GM18873 (cell line): ENCODE results near the gene RPL35A.

Source experiments
- ATAC-seq: cut with Tn5 transposase; IDR thresholded peaks from one replicate; pipeline ENCODE4 v1.9.1; 2021; ENCODE audit warnings: mild to moderate bottlenecking, moderate library complexity, moderate number of reproducible peaks; ENCODE audit not compliant: unreplicated experiment, low FRiP score

Gene RPL35A

DNA sequence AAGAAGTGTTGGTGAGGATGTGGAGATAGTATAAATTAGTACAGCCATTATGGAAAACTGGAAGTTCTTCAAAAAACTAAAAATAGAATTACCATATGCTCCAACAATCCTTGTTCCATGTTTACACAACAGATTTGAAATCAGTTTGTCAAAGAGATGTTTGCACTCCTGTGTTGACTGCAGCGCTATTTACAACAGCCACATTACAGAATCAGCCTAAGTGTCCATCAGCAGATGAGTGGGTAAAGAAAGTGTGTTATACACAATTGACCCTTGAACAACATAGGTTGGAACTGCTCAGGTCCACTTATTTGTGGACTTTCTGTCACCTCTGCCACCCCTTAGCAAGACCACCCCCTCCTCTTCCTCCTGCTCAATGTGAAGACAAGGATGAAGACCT is 44.7 kb downstream of the RPL35A start:
- ATAC-seq, result no peak

DNA sequence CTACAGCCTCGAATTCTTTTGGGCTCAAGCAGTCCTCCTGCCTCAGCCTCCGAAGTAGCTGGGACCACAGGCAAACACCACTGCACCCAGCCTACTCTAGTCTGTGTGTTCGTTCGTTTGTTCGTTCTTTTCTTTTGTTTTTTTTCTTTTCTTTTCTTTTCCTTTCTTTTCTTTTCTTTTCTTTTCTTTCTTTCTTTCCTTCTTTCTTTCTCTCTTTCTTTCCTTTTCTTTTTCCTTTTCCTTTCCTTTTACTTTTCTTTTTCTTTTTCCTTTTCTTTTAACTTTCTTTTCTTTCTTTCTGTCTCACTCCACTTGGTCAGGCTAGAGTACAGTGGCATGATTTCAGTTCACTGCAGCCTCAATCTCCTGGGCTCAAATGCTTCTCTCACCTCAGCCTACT is 46.9 kb downstream of the RPL35A start:
- ATAC-seq, result no peak

DNA sequence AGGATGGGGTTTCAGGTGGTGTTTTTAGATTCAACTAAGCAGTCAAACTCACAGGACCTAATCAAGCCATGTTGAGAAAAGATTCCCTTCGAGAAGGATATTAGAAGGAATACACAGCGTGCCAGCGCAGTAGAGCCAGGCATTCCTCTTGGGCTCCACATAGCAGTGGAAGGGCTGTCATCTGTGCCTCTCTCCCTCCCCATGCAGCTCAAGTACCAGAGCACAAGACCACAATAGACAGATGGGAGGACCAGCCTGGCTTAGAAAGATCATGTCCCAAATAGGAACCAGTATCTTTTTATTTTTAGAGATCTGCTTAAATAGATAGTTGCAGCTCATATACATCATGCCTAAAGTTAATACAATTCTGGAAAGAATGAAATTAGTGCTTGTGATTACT is 47.9 kb downstream of the RPL35A start:
- no peak for ATAC-seq
